ENCODE measurements around the gene KCNJ9. TPM values are rescaled to one million over a fixed set of nuclear protein-coding genes. Genes with fewer than 3 reads are reported as not detected.

KCNJ9 gene
- total and polyA plus RNA-seq, 2 of the 4 experiments (the other 2 are of a cell fraction), result not detected

GRCh38 chr1:160069460-160070231, 11.7 kb upstream of the KCNJ9 start, which contains the start of gene KCNJ10 (continued):
- no peak for TF ChIP-seq RAD21 (IDR thresholded peaks at IDR 0.05; ENCODE audit: low read length)

- peak; percentile 98 for ATAC-seq (ENCODE audit: low read depth)
- Histone ChIP-seq H3K4me2 (ENCODE audit: low read depth, low read length) (peak overlapping the region; percentile 97), H2AK9ac (replicated peaks; ENCODE audit: low read depth, low read length, poor library complexity) (no peak overlapping the region), H3K56ac (ENCODE audit: extremely low read depth, insufficient read depth, low read length) (no peak overlapping the region), H3K14ac (replicated peaks; ENCODE audit: low read depth, low read length) (no peak overlapping the region), H2AFZ (replicated peaks; ENCODE audit: low read length, poor library complexity) (peak overlapping the region; percentile 94), H4K91ac (ENCODE audit: insufficient read depth, low read depth, low read length) (no peak overlapping the region), H4K8ac (ENCODE audit: low read depth in 2 of 2, low read length in 2 of 2) (no peak overlapping the region), H2BK15ac (ENCODE audit: low read depth, low read length) (no peak overlapping the region), H3K79me1 (ENCODE audit: low read depth in 1 of 2, low read length in 2 of 2) (no peaks in the 10 kb centered on the region), H3K18ac (ENCODE audit: low read depth, low read length) (no peak overlapping the region), H3K23ac (ENCODE audit: low read depth, low read length) (peak overlapping the region; percentile 70), H3K9ac (ENCODE audit: low read depth, low read length) (peak overlapping the region; percentile 52; the same call in 1 of the 2 replicates), H4K20me1 (ENCODE audit: insufficient read depth, low read length) (no peaks in the 10 kb centered on the region), H2BK120ac (ENCODE audit: low read depth, low read length) (no peak overlapping the region), H3K27ac (ENCODE audit: insufficient read depth, low read length) (no peak overlapping the region), H3K4me3 (ENCODE audit: insufficient read depth, low read depth, low read length) (peak overlapping the region; percentile 81), H2AK5ac (ENCODE audit: low read depth, low read length) (no peak overlapping the region), H3K27me3 (ENCODE audit: control insufficient read depth, insufficient read depth, low read length) (peaks cover 67% of the 10 kb centered on the region), H3K9me1 (ENCODE audit: insufficient read depth, low read length) (no peaks in the 10 kb centered on the region), H2BK5ac (ENCODE audit: low read depth, low read length, poor library complexity, severe bottlenecking) (no peak overlapping the region), H3K36me3 (ENCODE audit: control insufficient read depth, insufficient read depth, low read length) (no peaks in the 10 kb centered on the region), H3K4ac (ENCODE audit: low read depth, low read length) (no peak overlapping the region), H2BK20ac (ENCODE audit: low read depth, low read length) (no peak overlapping the region), H3K9me3 (ENCODE audit: control insufficient read depth, insufficient read depth, low read length) (no peaks in the 10 kb centered on the region), H4K5ac (ENCODE audit: low read depth, low read length) (no peak overlapping the region), H3K4me1 (ENCODE audit: control insufficient read depth, insufficient read depth, low read length) (no peaks in the 10 kb centered on the region)
- peak; percentile 27 for DNase-seq
- 2% methylated on average over 20 of the region's 46 CpGs; no CpG with 5 or more reads in 1 of the 2 experiments for WGBS, 2 experiments (ENCODE audit: extremely low coverage in 2 of 2, insufficient read length in 1 of 2)
- dilution Hi-C loops (cut with HindIII; ENCODE audit: low sequenced_read_pairs, unreplicated experiment), result no loop called here
- ChIA-PET CTCF (interaction anchor here (0.6 to 1.8 kb wide), 2 partner anchors 16 to 149 kb away, joined by 3 to 7 read pairs; no protein-coding TSS in a partner anchor), POLR2A (ENCODE audit: unreplicated experiment) (no interaction called here)
- no TSS peak for BruUV-seq (replicated peaks)
- in situ Hi-C loops (cut with MboI; ENCODE audit: low sequenced_read_pairs), result no loop called here
- intact Hi-C loops (cut with micrococcal nuclease), result no loop called here
- TF ChIP-seq MAZ (IDR thresholded peaks at IDR 0.05; ENCODE audit: borderline replicate concordance, low read depth, low read length), result no peak
- no peak for TF ChIP-seq MAFK (IDR thresholded peaks at IDR 0.05; ENCODE audit: low read depth, low read length)
- no peak for TF ChIP-seq SMC3 (IDR thresholded peaks at IDR 0.05; ENCODE audit: low read depth, low read length)
- no peak for TF ChIP-seq FOS (IDR thresholded peaks at IDR 0.05; ENCODE audit: low read depth, low read length)
Observed at GRCh38 chr1:160070243-160071163, 10.8 kb upstream of the KCNJ9 start.

All from IMR-90 (cell line).